Neuronal stem cell (in vitro differentiated cells): ENCODE measurements around the gene PARD3.

Source experiments
- DNase-seq: peaks from one replicate; pipeline ENCODE4 v3.0.0-alpha.2; 2013; ENCODE audit warnings: low spot score
- H2AFZ ChIP-seq: one replicate; pipeline ENCODE4 v1.6.1; 2013; ENCODE audit warnings: mild to moderate bottlenecking, low read length, inconsistent platforms
- H2AK5ac ChIP-seq: 2 replicates; pipeline ENCODE4 v1.6.1; 2013; ENCODE audit warnings: low read depth, mild to moderate bottlenecking, inconsistent platforms, low read length, moderate library complexity, mixed read lengths
- H2BK120ac ChIP-seq: 2 replicates; pipeline ENCODE4 v1.6.1; 2013; ENCODE audit warnings: low read depth, mild to moderate bottlenecking, inconsistent platforms, low read length, moderate library complexity, mixed read lengths
- H2BK12ac ChIP-seq: one replicate; pipeline ENCODE4 v1.6.1; 2013; ENCODE audit warnings: low read length, inconsistent platforms
- H2BK15ac ChIP-seq: 2 replicates; pipeline ENCODE4 v1.6.1; 2013; ENCODE audit warnings: mild to moderate bottlenecking, low read length, inconsistent platforms, mixed read lengths
- H2BK5ac ChIP-seq: one replicate; pipeline ENCODE4 v1.6.1; 2013; ENCODE audit warnings: inconsistent platforms, mild to moderate bottlenecking, low read length, moderate library complexity
- H3K14ac ChIP-seq: one replicate; pipeline ENCODE4 v1.6.1; 2013; ENCODE audit warnings: low read length, inconsistent platforms
- H3K18ac ChIP-seq: 2 replicates; pipeline ENCODE4 v1.6.1; 2013; ENCODE audit warnings: low read length, inconsistent platforms
- H3K23ac ChIP-seq: 2 replicates; pipeline ENCODE4 v1.6.1; 2013; ENCODE audit warnings: low read depth, mild to moderate bottlenecking, mixed read lengths, low read length, inconsistent platforms; ENCODE audit not compliant: poor library complexity
- H3K27ac ChIP-seq: replicated peaks from 3 replicates; pipeline ENCODE4 v1.5.1; 2013; ENCODE audit warnings: low read length, inconsistent platforms
- H3K27me3 ChIP-seq, 3 experiments: 2 replicates each; pipeline ENCODE4 v1.6.1; 2013; ENCODE audit warnings: low read length in 3 of 3, mild to moderate bottlenecking in 2 of 3, inconsistent platforms in 1 of 3, low read depth in 1 of 3, mixed read lengths in 1 of 3, moderate library complexity in 1 of 3; ENCODE audit not compliant: control insufficient read depth in 3 of 3, insufficient read depth in 3 of 3
- H3K36me3 ChIP-seq, 2 donors: replicated peaks in 1 of 2; 2 replicates each; pipeline ENCODE4 v1.6.1; 2013; ENCODE audit warnings: low read length in 2 of 2; ENCODE audit not compliant: control insufficient read depth in 2 of 2, insufficient read depth in 2 of 2
- H3K4ac ChIP-seq: 2 replicates; pipeline ENCODE4 v1.6.1; 2013; ENCODE audit warnings: inconsistent platforms, mild to moderate bottlenecking, low read length, moderate library complexity
- H3K4me1 ChIP-seq, 2 donors: 1 replicate in 1 of 2; 2 replicates in 1 of 2; pipeline ENCODE4 v1.6.1; 2013; ENCODE audit warnings: low read length in 2 of 2, low read depth in 1 of 2; ENCODE audit not compliant: control insufficient read depth in 2 of 2, insufficient read depth in 1 of 2
- H3K4me2 ChIP-seq: one replicate; pipeline ENCODE4 v1.6.1; 2013; ENCODE audit warnings: mild to moderate bottlenecking, low read length, inconsistent platforms; ENCODE audit not compliant: insufficient read depth, poor library complexity, severe bottlenecking
- H3K4me3 ChIP-seq, 2 donors: 2 replicates each; pipeline ENCODE4 v1.5.1; 2013; ENCODE audit warnings: low read length in 2 of 2, mild to moderate bottlenecking in 2 of 2, inconsistent platforms in 1 of 2, moderate library complexity in 1 of 2
- H3K79me1 ChIP-seq: one replicate; pipeline ENCODE4 v1.6.1; 2013; ENCODE audit warnings: low read depth, mild to moderate bottlenecking, inconsistent platforms, low read length, moderate library complexity
- H3K9ac ChIP-seq: one replicate; pipeline ENCODE4 v1.6.1; 2013; ENCODE audit warnings: mild to moderate bottlenecking, low read depth, low read length, inconsistent platforms; ENCODE audit not compliant: poor library complexity
- H3K9me3 ChIP-seq, 2 donors: replicated peaks in 1 of 2; 2 replicates each; pipeline versions ENCODE3 to v1.6.1; 2013; ENCODE audit warnings: low read length in 2 of 2, mild to moderate bottlenecking in 2 of 2, inconsistent platforms in 1 of 2, low read depth in 1 of 2, mixed read lengths in 1 of 2, moderate library complexity in 1 of 2; ENCODE audit not compliant: control insufficient read depth in 2 of 2, insufficient read depth in 1 of 2
- H4K8ac ChIP-seq: one replicate; pipeline ENCODE4 v1.6.1; 2013; ENCODE audit warnings: low read depth, mild to moderate bottlenecking, inconsistent platforms, low read length, moderate library complexity
- H4K91ac ChIP-seq: one replicate; pipeline ENCODE4 v1.6.1; 2013; ENCODE audit warnings: low read length, low read depth, mild to moderate bottlenecking, inconsistent platforms; ENCODE audit not compliant: poor library complexity
- WGBS, 2 donors: extraction: QIAGEN DNeasy Blood & Tissue Kit; methylation state at CpG; one replicate each; pipeline ENCODE4 v1.1.7; 2013; ENCODE audit warnings: missing lambda C conversion rate in 2 of 2, mixed read lengths in 1 of 2; ENCODE audit not compliant: insufficient read length in 2 of 2, insufficient replicate concordance in 1 of 2; ENCODE audit errors: extremely low coverage in 2 of 2; 5-methylcytosine and 5-hydroxymethylcytosine counted together

PARD3 gene

GRCh38 chr10:34524369-34525091 is 290.6 kb downstream of the PARD3 start:
- WGBS, 2 donors: no CpG with 5 or more reads among the region's 4 CpGs
- H3K4me3 ChIP-seq: no peak overlapping the region

GRCh38 chr10:34523017-34523767 is 291.9 kb downstream of the PARD3 start:
- no peak overlapping the region for H4K91ac ChIP-seq
- no peaks in the 10 kb centered on the region for H3K27me3 ChIP-seq
- H3K4me3 ChIP-seq: no peak overlapping the region
- no peak overlapping the region for H2AK5ac ChIP-seq
- no peak overlapping the region for H2BK5ac ChIP-seq
- H2BK120ac ChIP-seq: no peak overlapping the region
- no peak overlapping the region for H4K8ac ChIP-seq
- H3K79me1 ChIP-seq: no peaks in the 10 kb centered on the region
- peaks cover 7 to 22% of the 10 kb centered on the region in 2 donors for H3K4me1 ChIP-seq
- no peak overlapping the region for H2AFZ ChIP-seq
- no peak overlapping the region for H2BK15ac ChIP-seq
- H3K27ac ChIP-seq: no peak overlapping the region
- H3K14ac ChIP-seq: no peak overlapping the region
- no peak overlapping the region for H3K18ac ChIP-seq
- WGBS, 2 donors: no CpG with 5 or more reads among the region's 3 CpGs
- no peak overlapping the region for H2BK12ac ChIP-seq
- no peaks in the 10 kb centered on the region for H3K36me3 ChIP-seq
- H3K9me3 ChIP-seq: no peaks in the 10 kb centered on the region
- no peak for DNase-seq
- no peak overlapping the region for H3K4me2 ChIP-seq
- no peak overlapping the region for H3K9ac ChIP-seq
- H3K4ac ChIP-seq: no peak overlapping the region
- no peak overlapping the region for H3K23ac ChIP-seq

More at GRCh38 chr10:34524369-34525091, 290.6 kb downstream of the PARD3 start:
- Histone ChIP-seq H3K18ac (no peak overlapping the region), H2BK12ac (no peak overlapping the region), H4K91ac (no peak overlapping the region), H2BK120ac (no peak overlapping the region), H3K4ac (no peak overlapping the region), H3K36me3 (no peaks in the 10 kb centered on the region), H3K4me2 (no peak overlapping the region), H2AK5ac (no peak overlapping the region), H3K79me1 (no peaks in the 10 kb centered on the region), H3K9ac (no peak overlapping the region), H3K27ac (no peak overlapping the region), H2BK5ac (no peak overlapping the region), H3K23ac (no peak overlapping the region), H3K4me1 (peaks cover 12 to 34% of the 10 kb centered on the region in 2 donors), H3K9me3 (no peaks in the 10 kb centered on the region), H3K14ac (no peak overlapping the region), H3K27me3 (no peaks in the 10 kb centered on the region), H4K8ac (no peak overlapping the region), H2BK15ac (no peak overlapping the region), H2AFZ (no peak overlapping the region)
- DNase-seq: no peak

- H3K4me1 ChIP-seq: peaks cover 7 to 15% of the 10 kb centered on the region in 2 donors
Measured at GRCh38 chr10:34522546-34522945, 292.6 kb downstream of the PARD3 start.

GRCh38 chr10:34520510-34520909 is 294.6 kb downstream of the PARD3 start:
- Histone ChIP-seq H2BK5ac (no peak overlapping the region), H3K18ac (no peak overlapping the region), H3K9me3 (no peaks in the 10 kb centered on the region), H2AK5ac (no peak overlapping the region), H3K4me1 (no peaks in the 10 kb centered on the region), H3K4me2 (no peak overlapping the region), H2AFZ (no peak overlapping the region), H2BK12ac (no peak overlapping the region), H3K23ac (no peak overlapping the region), H4K91ac (no peak overlapping the region), H3K9ac (no peak overlapping the region), H3K27ac (no peak overlapping the region), H3K14ac (no peak overlapping the region), H4K8ac (no peak overlapping the region), H3K36me3 (peaks cover 0 to 7% of the 10 kb centered on the region in 2 donors), H3K27me3 (no peaks in the 10 kb centered on the region), H3K4me3 (no peak overlapping the region), H3K4ac (no peak overlapping the region), H3K79me1 (no peaks in the 10 kb centered on the region), H2BK120ac (no peak overlapping the region), H2BK15ac (no peak overlapping the region)
- no peak for DNase-seq
- WGBS, 2 donors: no CpG with 5 or more reads among the region's 2 CpGs

More at GRCh38 chr10:34522546-34522945, 292.6 kb downstream of the PARD3 start:
- Histone ChIP-seq H2BK15ac (no peak overlapping the region), H3K27me3 (no peaks in the 10 kb centered on the region), H3K9me3 (no peaks in the 10 kb centered on the region), H3K14ac (no peak overlapping the region), H2BK120ac (no peak overlapping the region), H3K4me2 (no peak overlapping the region), H3K9ac (no peak overlapping the region), H3K36me3 (no peaks in the 10 kb centered on the region), H3K4me3 (no peak overlapping the region), H3K79me1 (no peaks in the 10 kb centered on the region), H4K91ac (no peak overlapping the region), H2AK5ac (no peak overlapping the region), H2BK12ac (no peak overlapping the region), H2AFZ (no peak overlapping the region), H3K4ac (no peak overlapping the region), H3K18ac (no peak overlapping the region), H2BK5ac (no peak overlapping the region), H3K27ac (no peak overlapping the region), H3K23ac (no peak overlapping the region), H4K8ac (no peak overlapping the region)
- no peak for DNase-seq
- no CpG with 5 or more reads among the region's 6 CpGs for WGBS, 2 donors
